Ammon's horn (tissue), 1 donor: ENCODE data around the gene F9.
A peak's percentile ranks its signal among the peaks of the same experiment; 100 is the strongest.
"Not testable (repeated sequence)": the region's sequence is repeated elsewhere in the genome, so short reads cannot be mapped to it uniquely, and the experiment has no call there.

ENCODE experiments used
- DNase-seq: peaks from one replicate; pipeline ENCODE4 v3.0.0-alpha.2; 2016; ENCODE audit warnings: low spot score

F9 gene

GRCh38 chrX:139530550-139530949 is at the start of gene F9:
Gene F9, plus strand, starts transcription at chrX:139530739. Its CDS starts 26 bp downstream, at chrX:139530765.
- no peak for DNase-seq

GRCh38 chrX:139483699-139484098 is 46.8 kb upstream of the F9 start:
- no peak for DNase-seq

GRCh38 chrX:139484591-139484990 is 45.9 kb upstream of the F9 start:
- DNase-seq: no peak

GRCh38 chrX:139495324-139495723 is 35.2 kb upstream of the F9 start:
- no peak for DNase-seq

- DNase-seq: no peak
Measured at GRCh38 chrX:139506333-139506732, 24.2 kb upstream of the F9 start.

- DNase-seq: no peak
Measured at GRCh38 chrX:139508099-139508498, 22.4 kb upstream of the F9 start.

GRCh38 chrX:139518475-139518874 is 12.1 kb upstream of the F9 start:
- no peak for DNase-seq

- not testable (repeated sequence) for DNase-seq
Measured at GRCh38 chrX:139528829-139529228, 1.7 kb upstream of the F9 start.

- no peak for DNase-seq
Measured at GRCh38 chrX:139532834-139533233, 2.3 kb downstream of the F9 start.

GRCh38 chrX:139533444-139533843 is 2.9 kb downstream of the F9 start:
- DNase-seq: no peak

- no peak for DNase-seq
Measured at GRCh38 chrX:139538907-139539790, 8.6 kb downstream of the F9 start.

- no peak for DNase-seq
Measured at GRCh38 chrX:139542652-139543051, 12.1 kb downstream of the F9 start.

GRCh38 chrX:139543920-139544319 is 13.4 kb downstream of the F9 start:
- no peak for DNase-seq

- DNase-seq: no peak
Measured at GRCh38 chrX:139544591-139544990, 14.1 kb downstream of the F9 start.

- DNase-seq: no peak
Measured at GRCh38 chrX:139554376-139554775, 23.8 kb downstream of the F9 start.

- DNase-seq: no peak
Measured at GRCh38 chrX:139554991-139555675, 24.6 kb downstream of the F9 start.

GRCh38 chrX:139559383-139560042 is 29.0 kb downstream of the F9 start:
- DNase-seq: peak; percentile 56

- DNase-seq: no peak
Measured at GRCh38 chrX:139560221-139560620, 29.7 kb downstream of the F9 start.

- no peak for DNase-seq
Measured at GRCh38 chrX:139563251-139563650, 32.7 kb downstream of the F9 start.

- no peak for DNase-seq
Measured at GRCh38 chrX:139566981-139567380, 36.4 kb downstream of the F9 start.

GRCh38 chrX:139581068-139581467 is 50.5 kb downstream of the F9 start:
- DNase-seq: no peak

GRCh38 chrX:139585613-139586012 is 55.1 kb downstream of the F9 start:
- no peak for DNase-seq

GRCh38 chrX:139596068-139596467 is 65.5 kb downstream of the F9 start:
- no peak for DNase-seq
